WTC11 (cell line): Measurements from ENCODE around the gene NKD1. TPM values are rescaled to one million over a fixed set of nuclear protein-coding genes. Genes with fewer than 3 reads are reported as not detected.

Experiments
- ATAC-seq: fragments of 200-7000 bp; cut with Tn5 transposase; 2 replicates; pipeline ENCODE4 v1.10.0; 2021; ENCODE audit warnings: mild to moderate bottlenecking, moderate library complexity
- CTCF ChIA-PET: fragments of 300-600 bp; sonication (Branson Sonifier 250); formaldehyde crosslinking; loops from one replicate; lab custom pipeline; 2021; ENCODE audit warnings: antibody characterized with exemption; lab: Charles Lee
- POLR2A ChIA-PET: fragments of 350-600 bp; sonication (Branson Sonifier 250); formaldehyde crosslinking; loops from one replicate; lab custom pipeline; 2021; ENCODE audit warnings: antibody characterized with exemption; lab: Charles Lee
- DNase-seq: peaks from one replicate; pipeline ENCODE4 v3.0.0; 2021; ENCODE audit warnings: low spot score
- H3K27ac Mint-ChIP-seq: 2 replicates; pipeline ENCODE4 v1.8.0; 2021; ENCODE audit warnings: mixed read lengths
- H3K27me3 Mint-ChIP-seq: 2 replicates; pipeline ENCODE4 v1.8.0; 2021; ENCODE audit warnings: low read depth, mild to moderate bottlenecking, moderate library complexity, mixed read lengths
- H3K36me3 Mint-ChIP-seq: 2 replicates; pipeline ENCODE4 v1.8.0; 2021; ENCODE audit warnings: mixed read lengths
- H3K4me1 Mint-ChIP-seq: 2 replicates; pipeline ENCODE4 v1.8.0; 2022; ENCODE audit warnings: mixed read lengths
- H3K4me3 Mint-ChIP-seq: 2 replicates; pipeline ENCODE4 v1.8.0; 2021; ENCODE audit warnings: mild to moderate bottlenecking, moderate library complexity, mixed read lengths
- H3K9me3 Mint-ChIP-seq: 2 replicates; pipeline ENCODE4 v1.8.0; 2021; ENCODE audit warnings: mixed read lengths
- ATF1 ChIP-seq: sonication (generic); formaldehyde crosslinking; IDR thresholded peaks from 2 replicates; pipeline ENCODE4 v1.8.1; 2023; ENCODE audit warnings: mild to moderate bottlenecking, moderate library complexity, missing genetic modification reagents
- CDX4 ChIP-seq: fragments of 250-450 bp; sonication (Bioruptor Pico); IDR thresholded peaks from 2 replicates; pipeline ENCODE4 v1.9.0; 2021; ENCODE audit warnings: moderate library complexity, mild to moderate bottlenecking, inconsistent platforms, borderline replicate concordance
- CREB1 ChIP-seq: sonication (generic); formaldehyde crosslinking; IDR thresholded peaks from 2 replicates; pipeline ENCODE4 v1.8.0; 2023; ENCODE audit warnings: mild to moderate bottlenecking, missing genetic modification reagents
- CREM ChIP-seq: sonication (generic); formaldehyde crosslinking; IDR thresholded peaks from 2 replicates; pipeline ENCODE4 v1.8.1; 2022; ENCODE audit warnings: mild to moderate bottlenecking, missing genetic modification reagents, moderate library complexity
- FOXJ3 ChIP-seq: sonication (generic); formaldehyde crosslinking; IDR thresholded peaks from 2 replicates; pipeline ENCODE4 v1.9.0; 2021; ENCODE audit warnings: missing genetic modification reagents, mild to moderate bottlenecking, borderline replicate concordance
- GABPB1 ChIP-seq: sonication (generic); formaldehyde crosslinking; IDR thresholded peaks from 2 replicates; pipeline ENCODE4 v1.8.1; 2023; ENCODE audit warnings: mild to moderate bottlenecking, missing genetic modification reagents
- GRHL2 ChIP-seq: fragments of 250-450 bp; sonication (Bioruptor Pico); IDR thresholded peaks from 2 replicates; pipeline ENCODE4 v1.8.0; 2022; ENCODE audit warnings: mild to moderate bottlenecking, moderate library complexity; ENCODE audit not compliant: insufficient replicate concordance, severe bottlenecking
- GTF2I ChIP-seq: fragments of 250-450 bp; sonication (Bioruptor Pico); conservative IDR thresholded peaks from 2 replicates; pipeline ENCODE4 v1.4.0; 2021; ENCODE audit warnings: mild to moderate bottlenecking
- JUN ChIP-seq: sonication (generic); formaldehyde crosslinking; IDR thresholded peaks from 2 replicates; pipeline ENCODE4 v1.8.0; 2023; ENCODE audit warnings: mild to moderate bottlenecking, missing genetic modification reagents
- MXD4 ChIP-seq: fragments of 250-450 bp; sonication (Bioruptor Pico); IDR thresholded peaks from 2 replicates; pipeline ENCODE4 v1.8.0; 2021; ENCODE audit warnings: mild to moderate bottlenecking, moderate library complexity, borderline replicate concordance
- NR3C1 ChIP-seq: sonication (generic); formaldehyde crosslinking; conservative IDR thresholded peaks from 2 replicates; pipeline ENCODE4 v1.8.1; 2023; ENCODE audit warnings: low read depth, mild to moderate bottlenecking, missing genetic modification reagents
- PRDM15 ChIP-seq: sonication (generic); formaldehyde crosslinking; IDR thresholded peaks from 2 replicates; pipeline ENCODE4 v1.8.0; 2022; ENCODE audit warnings: missing genetic modification reagents
- RELA ChIP-seq: sonication (generic); formaldehyde crosslinking; IDR thresholded peaks from 2 replicates; pipeline ENCODE4 v1.8.1; 2022; ENCODE audit warnings: missing genetic modification reagents, mild to moderate bottlenecking, borderline replicate concordance
- SP1 ChIP-seq: sonication (generic); formaldehyde crosslinking; conservative IDR thresholded peaks from 2 replicates; pipeline ENCODE4 v1.8.1; 2022; ENCODE audit warnings: missing genetic modification reagents
- ZBTB21 ChIP-seq: sonication (generic); formaldehyde crosslinking; IDR thresholded peaks from 2 replicates; pipeline ENCODE4 v1.8.1; 2023; ENCODE audit warnings: mild to moderate bottlenecking, missing genetic modification reagents, borderline replicate concordance
- ZSCAN18 ChIP-seq: fragments of 250-450 bp; sonication (Bioruptor Pico); IDR thresholded peaks from 2 replicates; pipeline ENCODE4 v2.1.2; 2022; ENCODE audit warnings: mild to moderate bottlenecking, moderate library complexity
- total RNA-seq: library from RNA; stranded (reverse); gene quantifications from 3 replicates; pipeline ENCODE4 v1.2.3, GENCODE V29; 2021
- TF ChIP-seq, protein P1 (sequence below): fragments of 250-450 bp; sonication (Bioruptor Pico); conservative IDR thresholded peaks from 2 replicates; pipeline ENCODE4 v1.9.0; 2021; ENCODE audit warnings: mild to moderate bottlenecking
- TF ChIP-seq, protein P2 (sequence below): sonication (generic); formaldehyde crosslinking; IDR thresholded peaks from 2 replicates; pipeline ENCODE4 v1.8.0; 2022; ENCODE audit warnings: mild to moderate bottlenecking, missing genetic modification reagents

NKD1 gene
- total RNA-seq, 1 experiment from 2014 or later = 6.0 TPM

DNA sequence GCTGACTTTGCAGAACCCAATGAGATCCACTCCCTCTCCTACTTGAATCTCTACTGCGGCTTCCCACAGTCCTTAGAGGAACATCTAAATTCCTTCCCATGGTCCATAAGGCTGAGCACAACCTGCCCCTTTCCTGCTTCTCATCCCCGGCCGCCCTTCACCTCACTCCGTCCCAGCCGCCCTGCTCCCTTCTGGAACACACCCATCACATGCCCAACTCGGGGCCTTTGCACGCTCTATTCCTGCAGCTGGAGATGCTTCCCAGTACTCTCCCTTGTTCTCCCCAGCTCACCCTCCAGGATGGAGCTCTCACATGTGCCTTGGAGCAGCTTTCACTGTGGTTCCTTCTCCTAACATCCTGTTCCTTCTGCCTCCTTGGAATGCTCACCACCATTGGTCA is 23.6 kb downstream of the NKD1 start:
- H3K27me3 Mint-ChIP-seq = no peaks in the 10 kb centered on the region
- ChIA-PET POLR2A (no interaction called here), CTCF (no interaction called here)
- no peaks in the 10 kb centered on the region for H3K9me3 Mint-ChIP-seq
- H3K4me1 Mint-ChIP-seq = peaks cover 23% of the 10 kb centered on the region
- no peak for DNase-seq
- H3K36me3 Mint-ChIP-seq = no peaks in the 10 kb centered on the region
- TF ChIP-seq PRDM15 (CRISPR knock-in tag) (no peak), FOXJ3 (CRISPR knock-in tag) (no peak)
- TF ChIP-seq, all 79 proteins: peak for 0
- no peak overlapping the region for H3K4me3 Mint-ChIP-seq
- no peak for ATAC-seq
- peak overlapping the region; percentile 46; the same call in 1 of the 2 replicates for H3K27ac Mint-ChIP-seq

DNA sequence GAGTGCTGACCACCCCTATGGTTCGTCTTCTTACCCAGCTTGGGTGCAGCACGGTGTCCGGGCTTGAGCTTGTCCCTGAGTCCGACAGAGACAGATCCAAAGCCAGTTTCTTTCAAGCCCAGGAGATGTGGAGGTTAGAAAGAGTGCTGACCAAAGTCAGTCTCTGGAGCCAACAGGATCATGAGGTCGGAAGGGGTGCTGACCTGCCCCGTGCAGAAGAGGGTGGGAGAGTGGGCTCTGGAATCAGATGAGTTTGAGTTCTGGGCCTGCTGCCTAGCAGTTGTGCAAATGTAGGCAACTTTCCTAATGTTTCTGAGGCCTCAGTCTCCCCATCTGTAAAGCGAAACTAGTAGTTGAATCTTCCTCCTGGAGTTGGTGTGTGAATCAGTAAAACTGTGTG is 24.5 kb downstream of the NKD1 start:
- Mint-ChIP-seq H3K4me1 (peaks cover 23% of the 10 kb centered on the region), H3K9me3 (no peaks in the 10 kb centered on the region), H3K27ac (no peak overlapping the region; the same call in 1 of the 2 replicates)
- TF ChIP-seq, protein P1, sequence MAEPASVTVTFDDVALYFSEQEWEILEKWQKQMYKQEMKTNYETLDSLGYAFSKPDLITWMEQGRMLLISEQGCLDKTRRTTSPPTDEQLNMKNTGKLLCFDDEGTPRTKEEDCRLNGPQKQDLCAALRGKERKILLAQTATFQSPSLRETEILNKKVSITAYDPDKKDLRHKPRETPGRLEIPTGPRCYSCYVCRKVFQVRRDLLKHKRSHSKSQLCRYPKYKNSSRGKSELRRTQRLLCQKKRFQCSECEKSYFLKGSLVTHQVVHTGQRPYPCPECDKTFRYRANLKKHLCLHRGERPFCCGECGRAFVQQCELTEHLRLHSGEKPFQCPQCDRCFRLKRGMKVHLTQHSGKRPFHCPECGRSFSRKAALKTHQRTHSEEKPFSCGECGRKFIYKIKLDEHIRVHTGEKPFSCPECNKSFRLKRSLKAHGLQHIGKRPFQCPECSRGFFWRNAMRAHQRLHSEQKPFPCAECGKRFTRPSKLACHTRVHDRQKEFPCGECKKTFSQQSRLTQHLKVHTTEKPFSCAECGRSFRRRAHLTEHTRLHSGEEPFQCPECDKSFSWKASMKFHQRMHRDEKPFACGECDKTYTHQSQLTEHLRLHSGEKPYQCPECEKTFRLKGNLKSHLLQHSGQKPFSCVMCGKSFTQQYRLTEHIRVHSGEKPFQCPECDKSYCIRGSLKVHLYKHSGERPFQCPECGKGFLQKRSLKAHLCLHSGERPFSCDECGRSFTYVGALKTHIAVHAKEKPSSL (CRISPR knock-in tag) = no peak
- no peak for TF ChIP-seq SP1
- TF ChIP-seq CREB1 (CRISPR knock-in tag) = no peak
- TF ChIP-seq NR3C1 (CRISPR knock-in tag) = no peak
- no peak for TF ChIP-seq CDX4 (CRISPR knock-in tag)
- no peak for TF ChIP-seq RELA
- no peak for TF ChIP-seq ZBTB21
- no peak for TF ChIP-seq MXD4 (CRISPR knock-in tag)
- TF ChIP-seq ZSCAN18 = no peak
- TF ChIP-seq GTF2I = no peak
- no peak for TF ChIP-seq CREM (CRISPR knock-in tag)
- TF ChIP-seq, protein P2, sequence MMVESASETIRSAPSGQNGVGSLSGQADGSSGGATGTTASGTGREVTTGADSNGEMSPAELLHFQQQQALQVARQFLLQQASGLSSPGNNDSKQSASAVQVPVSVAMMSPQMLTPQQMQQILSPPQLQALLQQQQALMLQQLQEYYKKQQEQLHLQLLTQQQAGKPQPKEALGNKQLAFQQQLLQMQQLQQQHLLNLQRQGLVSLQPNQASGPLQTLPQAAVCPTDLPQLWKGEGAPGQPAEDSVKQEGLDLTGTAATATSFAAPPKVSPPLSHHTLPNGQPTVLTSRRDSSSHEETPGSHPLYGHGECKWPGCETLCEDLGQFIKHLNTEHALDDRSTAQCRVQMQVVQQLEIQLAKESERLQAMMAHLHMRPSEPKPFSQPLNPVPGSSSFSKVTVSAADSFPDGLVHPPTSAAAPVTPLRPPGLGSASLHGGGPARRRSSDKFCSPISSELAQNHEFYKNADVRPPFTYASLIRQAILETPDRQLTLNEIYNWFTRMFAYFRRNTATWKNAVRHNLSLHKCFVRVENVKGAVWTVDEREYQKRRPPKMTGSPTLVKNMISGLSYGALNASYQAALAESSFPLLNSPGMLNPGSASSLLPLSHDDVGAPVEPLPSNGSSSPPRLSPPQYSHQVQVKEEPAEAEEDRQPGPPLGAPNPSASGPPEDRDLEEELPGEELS = no peak
- TF ChIP-seq GRHL2 (CRISPR knock-in tag) = no peak
- no peak for TF ChIP-seq JUN (CRISPR knock-in tag)
- TF ChIP-seq ATF1 (CRISPR knock-in tag) = no peak
- TF ChIP-seq GABPB1 (CRISPR knock-in tag) = no peak
- TF ChIP-seq, all 79 proteins: peak for 0
- Mint-ChIP-seq H3K27me3 (no peaks in the 10 kb centered on the region), H3K36me3 (no peaks in the 10 kb centered on the region), H3K4me3 (no peak overlapping the region)
- no peak for DNase-seq
- no peak for ATAC-seq
- POLR2A ChIA-PET = no interaction called here
- CTCF ChIA-PET = interaction anchor here (1.8 kb wide), 1 partner anchor 21 kb away, joined by 4 read pairs; no protein-coding TSS in a partner anchor
